ENCODE results near the gene PLB1. TPM values are rescaled to one million over a fixed set of nuclear protein-coding genes. Genes with fewer than 3 reads are reported as not detected.
A peak's percentile ranks its signal among the peaks of the same experiment; 100 is the strongest.

Gene PLB1
- total and polyA plus RNA-seq, 9 of the 15 experiments (the other 6 are each of a cell fraction or from before 2014, with no cell fraction given), result 0.01 to 0.09 (median 0.07) TPM; not detected in 2

GRCh38 chr2:28583899-28584553 lies 88.2 kb downstream of the PLB1 start (continued):
- 0 out of 2 replicates have a peak, but pooled peaks have one; percentile 12 for TF ChIP-seq HOXB6 (CRISPR knock-in tag; IDR thresholded peaks at IDR 0.05; ENCODE audit: borderline replicate concordance)
- TF ChIP-seq ILK (tag; IDR thresholded peaks at IDR 0.05; ENCODE audit: borderline replicate concordance, low read depth), result no peak
- no peak for TF ChIP-seq ZNF134 (CRISPR knock-in tag; conservative IDR thresholded peaks at IDR 0.05)
- 0 out of 2 replicates have a peak, but pooled peaks have one; percentile 41 for TF ChIP-seq ZBTB7A (IDR thresholded peaks at IDR 0.05; ENCODE audit: borderline replicate concordance, control insufficient read depth, low read depth, low read length)
- TF ChIP-seq FOXO4 (CRISPR knock-in tag; IDR thresholded peaks at IDR 0.05), result no peak
- TF ChIP-seq TEAD2 (tag; IDR thresholded peaks at IDR 0.05), result 0 out of 2 replicates have a peak, but pooled peaks have one; percentile 49
- no peak for TF ChIP-seq ZNF232 (CRISPR knock-in tag; IDR thresholded peaks at IDR 0.05)
- no peak for TF ChIP-seq TCF7L2 (IDR thresholded peaks at IDR 0.05; ENCODE audit: low read depth, low read length)
- TF ChIP-seq TSC22D4 (tag; IDR thresholded peaks at IDR 0.05), result no peak
- peak; percentile 72 for TF ChIP-seq RAD51 (IDR thresholded peaks at IDR 0.05; ENCODE audit: borderline replicate concordance, low read depth)
- no peak for TF ChIP-seq E2F1 (CRISPR knock-in tag; IDR thresholded peaks at IDR 0.05)
- TF ChIP-seq MYNN (IDR thresholded peaks at IDR 0.05), result peak; percentile 73; the same call in 1 of the 2 replicates
- no peak for TF ChIP-seq MYNN (CRISPR knock-in tag; IDR thresholded peaks at IDR 0.05)
- TF ChIP-seq ZBTB26 (CRISPR knock-in tag; IDR thresholded peaks at IDR 0.05), result no peak
- no peak for TF ChIP-seq SIN3B (IDR thresholded peaks at IDR 0.05; ENCODE audit: low read depth)
- TF ChIP-seq MTA1 (IDR thresholded peaks at IDR 0.05; ENCODE audit: borderline replicate concordance), result peak; percentile 62; the same call in 1 of the 2 replicates
- no peak for TF ChIP-seq ZBTB1 (CRISPR knock-in tag; IDR thresholded peaks at IDR 0.05; ENCODE audit: borderline replicate concordance, low read depth)
- peak; percentile 49 for TF ChIP-seq POLR2A (conservative IDR thresholded peaks at IDR 0.05)
- peak; percentile 78 for TF ChIP-seq EP400 (IDR thresholded peaks at IDR 0.05)
- no peak for TF ChIP-seq NELFE (IDR thresholded peaks at IDR 0.05; ENCODE audit: insufficient read depth, insufficient read length)
- no peak for TF ChIP-seq TAF15 (IDR thresholded peaks at IDR 0.05; ENCODE audit: low read depth, low read length)
- TF ChIP-seq PML (IDR thresholded peaks at IDR 0.05; ENCODE audit: low read length), result no peak
- TF ChIP-seq PREB (CRISPR knock-in tag; IDR thresholded peaks at IDR 0.05), result no peak
- no peak for TF ChIP-seq GATAD2B (IDR thresholded peaks at IDR 0.05; ENCODE audit: borderline replicate concordance)
- TF ChIP-seq MTF1 (CRISPR knock-in tag; IDR thresholded peaks at IDR 0.05; ENCODE audit: borderline replicate concordance), result no peak

Measured in K562 (cell line).